HEK293 (cell line): ENCODE data around the gene CARD10.

Experiments used
- EGR2 ChIP-seq: fragments of 450-650 bp; formaldehyde crosslinking; IDR thresholded peaks from 2 replicates; pipeline ENCODE4 v1.5.1; 2016; ENCODE audit warnings: low read depth, missing biosample characterization, missing genetic modification characterization
- GLIS2 ChIP-seq: fragments of 450-650 bp; formaldehyde crosslinking; IDR thresholded peaks from 2 replicates; pipeline ENCODE4 v1.5.1; 2016; ENCODE audit warnings: missing biosample characterization, missing genetic modification characterization
- HIC1 ChIP-seq: fragments of 450-650 bp; formaldehyde crosslinking; IDR thresholded peaks from 2 replicates; pipeline ENCODE4 v1.5.1; 2016; ENCODE audit warnings: missing biosample characterization, missing genetic modification characterization
- PBX3 ChIP-seq: sonication (generic); formaldehyde crosslinking; IDR thresholded peaks from 2 replicates; pipeline ENCODE4 v1.8.1; 2022; ENCODE audit warnings: mild to moderate bottlenecking, moderate library complexity, missing genetic modification reagents
- SP2 ChIP-seq: fragments of 450-650 bp; formaldehyde crosslinking; IDR thresholded peaks from 2 replicates; pipeline ENCODE4 v1.5.1; 2016; ENCODE audit warnings: missing biosample characterization, missing genetic modification characterization
- ZBTB1 ChIP-seq: fragments of 450-650 bp; formaldehyde crosslinking; IDR thresholded peaks from 2 replicates; pipeline ENCODE4 v1.5.1; 2016; ENCODE audit warnings: missing biosample characterization, missing genetic modification characterization
- ZBTB20 ChIP-seq: fragments of 450-650 bp; formaldehyde crosslinking; IDR thresholded peaks from 2 replicates; pipeline ENCODE4 v1.5.1; 2016; ENCODE audit warnings: missing biosample characterization, missing genetic modification characterization
- ZBTB26 ChIP-seq: fragments of 450-650 bp; formaldehyde crosslinking; optimal IDR thresholded peaks from 2 replicates; pipeline ENCODE3; 2016; ENCODE audit warnings: missing biosample characterization, mild to moderate bottlenecking, missing genetic modification characterization
- ZBTB48 ChIP-seq: fragments of 450-650 bp; formaldehyde crosslinking; IDR thresholded peaks from 2 replicates; pipeline ENCODE4 v1.5.1; 2016; ENCODE audit warnings: missing biosample characterization, missing genetic modification characterization
- ZBTB6 ChIP-seq: fragments of 450-650 bp; formaldehyde crosslinking; IDR thresholded peaks from 2 replicates; pipeline ENCODE4 v1.5.1; 2017; ENCODE audit warnings: missing biosample characterization, missing genetic modification characterization
- ZBTB7A ChIP-seq: fragments of 450-650 bp; formaldehyde crosslinking; IDR thresholded peaks from 2 replicates; pipeline ENCODE4 v1.5.1; 2016; ENCODE audit warnings: low read depth, missing biosample characterization, missing genetic modification characterization
- ZFP41 ChIP-seq: fragments of 450-650 bp; formaldehyde crosslinking; IDR thresholded peaks from 2 replicates; pipeline ENCODE4 v1.5.1; 2016; ENCODE audit warnings: missing biosample characterization, missing genetic modification characterization, borderline replicate concordance
- ZIC2 ChIP-seq: fragments of 450-650 bp; formaldehyde crosslinking; IDR thresholded peaks from 2 replicates; pipeline ENCODE4 v1.5.1; 2016; ENCODE audit warnings: missing biosample characterization, missing genetic modification characterization
- ZNF184 ChIP-seq: fragments of 450-650 bp; IDR thresholded peaks from 2 replicates; pipeline ENCODE4 v1.5.1; 2018; ENCODE audit warnings: missing biosample characterization, mild to moderate bottlenecking, missing genetic modification characterization
- ZNF2 ChIP-seq: fragments of 450-650 bp; formaldehyde crosslinking; IDR thresholded peaks from 2 replicates; pipeline ENCODE4 v1.5.1; 2016; ENCODE audit warnings: missing biosample characterization, missing genetic modification characterization
- ZNF214 ChIP-seq: fragments of 450-650 bp; formaldehyde crosslinking; IDR thresholded peaks from 2 replicates; pipeline ENCODE4 v1.5.1; 2017; ENCODE audit warnings: missing biosample characterization, mild to moderate bottlenecking, missing genetic modification characterization, borderline replicate concordance
- ZNF239 ChIP-seq: fragments of 450-650 bp; formaldehyde crosslinking; IDR thresholded peaks from 2 replicates; pipeline ENCODE4 v1.5.1; 2016; ENCODE audit warnings: missing biosample characterization, missing genetic modification characterization
- ZNF391 ChIP-seq: fragments of 450-650 bp; formaldehyde crosslinking; IDR thresholded peaks from 2 replicates; pipeline ENCODE4 v1.5.1; 2016; ENCODE audit warnings: low read depth, missing biosample characterization, missing genetic modification characterization, borderline replicate concordance
- ZNF473 ChIP-seq: fragments of 450-650 bp; formaldehyde crosslinking; IDR thresholded peaks from 2 replicates; pipeline ENCODE4 v1.5.1; 2017; ENCODE audit warnings: missing biosample characterization, missing genetic modification characterization
- ZNF488 ChIP-seq: fragments of 450-650 bp; formaldehyde crosslinking; IDR thresholded peaks from 2 replicates; pipeline ENCODE4 v1.5.1; 2016; ENCODE audit warnings: missing biosample characterization, missing genetic modification characterization
- ZNF501 ChIP-seq: fragments of 450-650 bp; formaldehyde crosslinking; IDR thresholded peaks from 2 replicates; pipeline ENCODE4 v1.5.1; 2016; ENCODE audit warnings: missing biosample characterization, missing genetic modification characterization
- ZNF521 ChIP-seq: fragments of 450-650 bp; formaldehyde crosslinking; IDR thresholded peaks from 2 replicates; pipeline ENCODE4 v1.5.1; 2017; ENCODE audit warnings: missing biosample characterization, mild to moderate bottlenecking, missing genetic modification characterization
- ZNF560 ChIP-seq: fragments of 450-650 bp; formaldehyde crosslinking; IDR thresholded peaks from 2 replicates; pipeline ENCODE4 v1.5.1; 2017; ENCODE audit warnings: missing biosample characterization, missing genetic modification characterization, borderline replicate concordance
- ZNF561 ChIP-seq: fragments of 450-650 bp; IDR thresholded peaks from 2 replicates; pipeline ENCODE4 v1.5.1; 2018; ENCODE audit warnings: missing biosample characterization, missing genetic modification characterization, borderline replicate concordance
- ZNF600 ChIP-seq: fragments of 450-650 bp; formaldehyde crosslinking; IDR thresholded peaks from 2 replicates; pipeline ENCODE4 v1.5.1; 2016; ENCODE audit warnings: missing biosample characterization, missing genetic modification characterization
- ZNF626 ChIP-seq: fragments of 450-650 bp; sonication (Bioruptor Pico); formaldehyde crosslinking; IDR thresholded peaks from 2 replicates; pipeline ENCODE4 v1.5.1; 2018; ENCODE audit warnings: missing biosample characterization, missing genetic modification characterization, inconsistent platforms
- ZNF707 ChIP-seq: fragments of 450-650 bp; formaldehyde crosslinking; IDR thresholded peaks from 2 replicates; pipeline ENCODE4 v1.5.1; 2016; ENCODE audit warnings: missing biosample characterization, missing genetic modification characterization
- ZNF747 ChIP-seq: fragments of 450-650 bp; formaldehyde crosslinking; IDR thresholded peaks from 2 replicates; pipeline ENCODE4 v1.5.1; 2016; ENCODE audit warnings: missing biosample characterization, missing genetic modification characterization
- ZNF777 ChIP-seq: fragments of 450-650 bp; formaldehyde crosslinking; IDR thresholded peaks from 2 replicates; pipeline ENCODE4 v1.5.1; 2017; ENCODE audit warnings: missing biosample characterization, missing genetic modification characterization, borderline replicate concordance
- ZSCAN5A ChIP-seq: fragments of 450-650 bp; formaldehyde crosslinking; IDR thresholded peaks from 2 replicates; pipeline ENCODE4 v1.5.1; 2016; ENCODE audit warnings: missing biosample characterization, missing genetic modification characterization

Gene CARD10

GRCh38 chr22:37518509-37519267 is 527 bp downstream of the CARD10 start (continued):
- TF ChIP-seq HIC1 (tag by site-specific recombination) (peak; percentile 75; the same call in 1 of the 2 replicates), ZNF561 (tag by site-specific recombination) (no peak), ZNF707 (tag by site-specific recombination) (no peak), ZNF777 (tag by site-specific recombination) (peak; percentile 68; the same call in 1 of the 2 replicates), ZIC2 (tag by site-specific recombination) (peak; percentile 52; the same call in 1 of the 2 replicates), ZNF184 (tag by site-specific recombination) (no peak), ZNF214 (tag by site-specific recombination) (no peak), ZNF747 (no peak), ZBTB48 (tag by site-specific recombination) (peak; percentile 43; the same call in 1 of the 2 replicates), ZNF501 (peak; percentile 36; the same call in 1 of the 2 replicates), ZNF239 (tag by site-specific recombination) (no peak), ZNF560 (tag by site-specific recombination) (no peak), GLIS2 (tag by site-specific recombination) (peak; percentile 76), ZNF488 (no peak), ZNF2 (tag by site-specific recombination) (no peak), ZBTB1 (tag by site-specific recombination) (peak; percentile 41; the same call in 1 of the 2 replicates), ZNF473 (tag by site-specific recombination) (no peak), ZSCAN5A (tag by site-specific recombination) (peak; percentile 66; the same call in 1 of the 2 replicates), ZFP41 (tag by site-specific recombination) (no peak), ZBTB7A (tag by site-specific recombination) (0 out of 2 replicates have a peak, but pooled peaks have one; percentile 57), ZNF521 (tag by site-specific recombination) (no peak), SP2 (tag by site-specific recombination) (peak; percentile 24), ZNF391 (peak; percentile 57; the same call in 1 of the 2 replicates), ZNF626 (tag by site-specific recombination) (no peak), ZBTB26 (tag by site-specific recombination) (peak; percentile 86), PBX3 (CRISPR knock-in tag) (peak; percentile 61), ZNF600 (tag by site-specific recombination) (peak; percentile 58; the same call in 1 of the 2 replicates), EGR2 (tag by site-specific recombination) (peak; percentile 57), ZBTB20 (tag by site-specific recombination) (peak; percentile 67; the same call in 1 of the 2 replicates), ZBTB6 (no peak)
